CD4-positive, alpha-beta memory T cell (primary cell): Measurements from ENCODE around the gene CCDC141. TPM values are rescaled to one million over a fixed set of nuclear protein-coding genes. Genes with fewer than 3 reads are reported as not detected.

ENCODE experiments used
- CTCF ChIA-PET: fragments of 350-600 bp; sonication (Branson Sonifier 250); formaldehyde crosslinking; loops from one replicate; lab custom pipeline; 2021; ENCODE audit warnings: inconsistent platforms; ENCODE audit not compliant: partially characterized antibody; lab: Charles Lee
- POLR2A ChIA-PET: fragments of 350-600 bp; sonication (Branson Sonifier 250); formaldehyde crosslinking; loops from one replicate; lab custom pipeline; 2021; ENCODE audit not compliant: partially characterized antibody; lab: Charles Lee
- DNase-seq, 5 donors: peaks; one replicate each; pipeline versions ENCODE4 v3.0.0 to v3.0.0-alpha.2; 2020 to 2022; ENCODE audit warnings: mixed read lengths in 1 of 5
- H3K27ac ChIP-seq: one replicate; pipeline ENCODE4 v1.7.0; 2013; ENCODE audit warnings: low read depth, low read length
- H3K27me3 ChIP-seq: 2 replicates; pipeline ENCODE4 v1.7.0; 2013; ENCODE audit warnings: mild to moderate bottlenecking, low read length, moderate library complexity; ENCODE audit not compliant: insufficient read depth
- H3K36me3 ChIP-seq: 2 replicates; pipeline ENCODE4 v1.7.0; 2013; ENCODE audit warnings: mild to moderate bottlenecking, low read length, moderate library complexity; ENCODE audit not compliant: insufficient read depth
- H3K4me1 ChIP-seq: 2 replicates; pipeline ENCODE4 v1.7.0; 2013; ENCODE audit warnings: mild to moderate bottlenecking, low read length, moderate library complexity; ENCODE audit not compliant: insufficient read depth
- H3K4me3 ChIP-seq, 2 donors: one replicate each; pipeline ENCODE4 v1.7.0; 2013; ENCODE audit warnings: low read length in 2 of 2, mild to moderate bottlenecking in 1 of 2
- H3K9me3 ChIP-seq, 2 donors: one replicate each; pipeline ENCODE4 v1.7.0; 2013; ENCODE audit warnings: low read length in 2 of 2, control low read depth in 1 of 2; ENCODE audit not compliant: control insufficient read depth in 1 of 2
- H3K27ac Mint-ChIP-seq, 7 donors: one replicate each; pipeline ENCODE4 v1.8.0; 2020 to 2021; ENCODE audit warnings: mixed read lengths in 7 of 7, mild to moderate bottlenecking in 6 of 7, inconsistent platforms in 3 of 7, moderate library complexity in 3 of 7
- H3K27me3 Mint-ChIP-seq, 2 donors: one replicate each; pipeline ENCODE4 v1.8.0; 2020 to 2021; ENCODE audit warnings: mixed read lengths in 2 of 2
- H3K36me3 Mint-ChIP-seq, 2 donors: one replicate each; pipeline ENCODE4 v1.8.0; 2020 to 2021; ENCODE audit warnings: mixed read lengths in 2 of 2, inconsistent platforms in 1 of 2, mild to moderate bottlenecking in 1 of 2
- H3K4me1 Mint-ChIP-seq, 4 donors: one replicate each; pipeline ENCODE4 v1.8.0; 2020 to 2021; ENCODE audit warnings: mixed read lengths in 4 of 4, mild to moderate bottlenecking in 1 of 4
- H3K4me3 Mint-ChIP-seq, 8 donors: one replicate each; pipeline ENCODE4 v1.8.0; 2020 to 2021; ENCODE audit warnings: mixed read lengths in 8 of 8, mild to moderate bottlenecking in 7 of 8, moderate library complexity in 6 of 8, inconsistent platforms in 3 of 8
- H3K9me3 Mint-ChIP-seq, 8 donors: one replicate each; pipeline ENCODE4 v1.8.0; 2020 to 2021; ENCODE audit warnings: mixed read lengths in 8 of 8, mild to moderate bottlenecking in 5 of 8, inconsistent platforms in 3 of 8, moderate library complexity in 1 of 8
- intact Hi-C: fragments of 100-400 bp; cut with micrococcal nuclease; formaldehyde crosslinking; loops from one replicate; pipeline ENCODE4 v1.15.1; 2023
- polyA plus RNA-seq, 2 donors: library from polyadenylated mRNA; unstranded; fragments of 300-500 nt; fragmentation: Illumina TruSeq; gene quantifications; one replicate each; pipeline ENCODE4 v1.2.3, GENCODE V29; 2021
- total RNA-seq, 2 experiments: library from RNA; stranded (reverse); gene quantifications; one replicate each; pipeline ENCODE4 v1.2.3, GENCODE V29; 2021

The CCDC141 gene
- total and polyA plus RNA-seq, 4 experiments from 2014 or later = 0.73 to 8.2 (median 5.3) TPM

- no peak overlapping the region for H3K27ac ChIP-seq
- no peak for DNase-seq
- H3K9me3 ChIP-seq = no peaks in the 10 kb centered on the region
- H3K4me1 ChIP-seq = no peaks in the 10 kb centered on the region
- H3K27me3 ChIP-seq = no peaks in the 10 kb centered on the region
- H3K4me3 ChIP-seq = no peak overlapping the region
- H3K4me3 Mint-ChIP-seq = no peak overlapping the region
- intact Hi-C loops = no loop called here
- no peaks in the 10 kb centered on the region for H3K9me3 Mint-ChIP-seq
- POLR2A ChIA-PET = no interaction called here
- H3K36me3 ChIP-seq = no peaks in the 10 kb centered on the region
- H3K36me3 Mint-ChIP-seq = peaks cover 3 to 11% of the 10 kb centered on the region in 2 donors
- CTCF ChIA-PET = no interaction called here
- no peaks in the 10 kb centered on the region for H3K4me1 Mint-ChIP-seq
- H3K27me3 Mint-ChIP-seq = no peaks in the 10 kb centered on the region
- no peak overlapping the region for H3K27ac Mint-ChIP-seq
These were observed 203.5 kb downstream of the CCDC141 start for GRCh38 chr2:178846458-178846802.

GRCh38 chr2:178845566-178846457 lies 204.1 kb downstream of the CCDC141 start:
- Mint-ChIP-seq H3K4me3 (no peak overlapping the region), H3K27me3 (no peaks in the 10 kb centered on the region), H3K9me3 (no peaks in the 10 kb centered on the region), H3K4me1 (no peaks in the 10 kb centered on the region), H3K36me3 (peaks cover 3 to 11% of the 10 kb centered on the region in 2 donors), H3K27ac (no peak overlapping the region)
- Histone ChIP-seq H3K36me3 (no peaks in the 10 kb centered on the region), H3K27ac (no peak overlapping the region), H3K4me3 (no peak overlapping the region), H3K4me1 (no peaks in the 10 kb centered on the region), H3K27me3 (no peaks in the 10 kb centered on the region), H3K9me3 (no peaks in the 10 kb centered on the region)
- intact Hi-C loops = no loop called here
- DNase-seq = no peak
- ChIA-PET POLR2A (no interaction called here), CTCF (no interaction called here)

GRCh38 chr2:178844701-178845100 lies 205.2 kb downstream of the CCDC141 start:
- intact Hi-C loops = no loop called here
- Mint-ChIP-seq H3K9me3 (no peaks in the 10 kb centered on the region), H3K27me3 (no peaks in the 10 kb centered on the region), H3K36me3 (peaks cover 3 to 11% of the 10 kb centered on the region in 2 donors), H3K4me1 (no peaks in the 10 kb centered on the region), H3K27ac (no peak overlapping the region), H3K4me3 (no peak overlapping the region)
- CTCF ChIA-PET = no interaction called here
- H3K36me3 ChIP-seq = no peaks in the 10 kb centered on the region
- H3K27me3 ChIP-seq = no peaks in the 10 kb centered on the region
- POLR2A ChIA-PET = no interaction called here
- no peaks in the 10 kb centered on the region for H3K4me1 ChIP-seq
- no peak for DNase-seq
- H3K4me3 ChIP-seq = no peak overlapping the region
- H3K27ac ChIP-seq = no peak overlapping the region
- H3K9me3 ChIP-seq = no peaks in the 10 kb centered on the region

- Mint-ChIP-seq H3K27ac (no peak overlapping the region), H3K9me3 (no peaks in the 10 kb centered on the region), H3K27me3 (no peaks in the 10 kb centered on the region), H3K36me3 (peaks cover 3 to 11% of the 10 kb centered on the region in 2 donors), H3K4me1 (no peaks in the 10 kb centered on the region), H3K4me3 (no peak overlapping the region)
- intact Hi-C loops = no loop called here
- Histone ChIP-seq H3K27ac (no peak overlapping the region), H3K36me3 (no peaks in the 10 kb centered on the region), H3K9me3 (no peaks in the 10 kb centered on the region), H3K4me1 (no peaks in the 10 kb centered on the region), H3K4me3 (no peak overlapping the region), H3K27me3 (no peaks in the 10 kb centered on the region)
- POLR2A ChIA-PET = no interaction called here
- CTCF ChIA-PET = no interaction called here
- DNase-seq = no peak
These were observed 205.7 kb downstream of the CCDC141 start for GRCh38 chr2:178844269-178844668.

- no peak for DNase-seq
- Mint-ChIP-seq H3K4me3 (no peak overlapping the region), H3K4me1 (no peaks in the 10 kb centered on the region), H3K27ac (no peak overlapping the region), H3K36me3 (peaks cover 3 to 11% of the 10 kb centered on the region in 2 donors), H3K27me3 (no peaks in the 10 kb centered on the region), H3K9me3 (no peaks in the 10 kb centered on the region)
- Histone ChIP-seq H3K27me3 (no peaks in the 10 kb centered on the region), H3K4me3 (no peak overlapping the region), H3K27ac (no peak overlapping the region), H3K4me1 (no peaks in the 10 kb centered on the region), H3K9me3 (no peaks in the 10 kb centered on the region), H3K36me3 (no peaks in the 10 kb centered on the region)
- POLR2A ChIA-PET = no interaction called here
- CTCF ChIA-PET = no interaction called here
- intact Hi-C loops = no loop called here
These were observed 206.2 kb downstream of the CCDC141 start for GRCh38 chr2:178843697-178844096.

- peaks cover 0 to 9% of the 10 kb centered on the region in 2 donors for H3K36me3 Mint-ChIP-seq
- Histone ChIP-seq H3K27me3 (no peaks in the 10 kb centered on the region), H3K4me3 (no peak overlapping the region), H3K9me3 (no peaks in the 10 kb centered on the region), H3K27ac (no peak overlapping the region), H3K36me3 (no peaks in the 10 kb centered on the region), H3K4me1 (no peaks in the 10 kb centered on the region)
- no peaks in the 10 kb centered on the region for H3K9me3 Mint-ChIP-seq
- intact Hi-C loops = no loop called here
- CTCF ChIA-PET = no interaction called here
- no peak overlapping the region for H3K27ac Mint-ChIP-seq
- POLR2A ChIA-PET = no interaction called here
- no peak for DNase-seq
- H3K4me3 Mint-ChIP-seq = no peak overlapping the region
- H3K27me3 Mint-ChIP-seq = peaks cover 0 to 2% of the 10 kb centered on the region in 2 donors
- H3K4me1 Mint-ChIP-seq = no peaks in the 10 kb centered on the region
These were observed 213.1 kb downstream of the CCDC141 start for GRCh38 chr2:178836807-178837206.

GRCh38 chr2:178834086-178834485 lies 215.9 kb downstream of the CCDC141 start:
- no peaks in the 10 kb centered on the region for H3K9me3 Mint-ChIP-seq
- Histone ChIP-seq H3K4me3 (no peak overlapping the region), H3K36me3 (no peaks in the 10 kb centered on the region), H3K9me3 (no peaks in the 10 kb centered on the region), H3K4me1 (no peaks in the 10 kb centered on the region), H3K27ac (no peak overlapping the region), H3K27me3 (no peaks in the 10 kb centered on the region)
- CTCF ChIA-PET = no interaction called here
- DNase-seq = no peak
- peaks cover 0 to 2% of the 10 kb centered on the region in 2 donors for H3K27me3 Mint-ChIP-seq
- intact Hi-C loops = no loop called here
- H3K4me3 Mint-ChIP-seq = no peak overlapping the region
- H3K4me1 Mint-ChIP-seq = peaks cover 2 to 4% (median 3%) of the 10 kb centered on the region in 4 donors
- peaks cover 0 to 9% of the 10 kb centered on the region in 2 donors for H3K36me3 Mint-ChIP-seq
- H3K27ac Mint-ChIP-seq = no peak overlapping the region
- POLR2A ChIA-PET = no interaction called here
